ENCODE measurements around the gene WIPF2. TPM values are rescaled to one million over a fixed set of nuclear protein-coding genes. Genes with fewer than 3 reads are reported as not detected.

WIPF2 gene
- polyA plus RNA-seq, 1 donor (not counting 4 experiments of a cell fraction or from before 2014, with no cell fraction given): 8.5 TPM

- peaks cover 20% of the 10 kb centered on the region for H3K79me2 ChIP-seq (ENCODE audit: control insufficient read depth, insufficient read depth, low read length)
- no peak overlapping the region for H2AFZ ChIP-seq (ENCODE audit: control insufficient read depth, low read length)
- H3K27ac ChIP-seq (ENCODE audit: control insufficient read depth, insufficient read depth, low read length): no peak overlapping the region
- dilution Hi-C loops (cut with MboI; ENCODE audit: extremely low pct_ligation_motif_present, low sequenced_read_pairs): no loop called here
- DNase-seq (ENCODE audit: low read depth, low spot score): no peak
- H3K4me1 ChIP-seq (ENCODE audit: control insufficient read depth, extremely low read depth, insufficient read depth, low read length): peaks cover 89% of the 10 kb centered on the region
- H3K9me3 ChIP-seq (ENCODE audit: control insufficient read depth, low read depth, low read length): no peaks in the 10 kb centered on the region
- no peak for FAIRE-seq
- no peak overlapping the region for H3K9ac ChIP-seq (ENCODE audit: control insufficient read depth, extremely low read depth, insufficient read depth, low read length)
- H3K4me3 ChIP-seq (ENCODE audit: control insufficient read depth in 2 of 3, extremely low read depth in 1 of 3, insufficient read depth in 2 of 3, low read depth in 1 of 3, low read length in 3 of 3): no peak overlapping the region
- TF ChIP-seq EZH2 (IDR thresholded peaks at IDR 0.05; ENCODE audit: low read length) (no peak), CTCF (optimal IDR thresholded peaks at IDR 0.05 in 1 of 3, IDR thresholded peaks at IDR 0.05 in 1 of 3, conservative IDR thresholded peaks at IDR 0.05 in 1 of 3; ENCODE audit: extremely low read depth in 1 of 3, insufficient read depth in 2 of 3, low read length in 3 of 3) (no peak)
- H3K27me3 ChIP-seq (ENCODE audit: control insufficient read depth, extremely low read depth, insufficient read depth, low read length): no peaks in the 10 kb centered on the region
- peak overlapping the region; percentile 17 for H3K4me2 ChIP-seq (ENCODE audit: control insufficient read depth, extremely low read depth, insufficient read depth, low read depth, low read length)
- H3K36me3 ChIP-seq (ENCODE audit: control insufficient read depth in 2 of 2, extremely low read depth in 1 of 2, insufficient read depth in 2 of 2, low read length in 2 of 2): no peaks in the 10 kb centered on the region
- no peaks in the 10 kb centered on the region for H4K20me1 ChIP-seq (ENCODE audit: control insufficient read depth, extremely low read depth, insufficient read depth, low read length)
- H3K9me1 ChIP-seq (ENCODE audit: control insufficient read depth, extremely low read depth, insufficient read depth, low read length): no peaks in the 10 kb centered on the region
These were observed 96.1 kb downstream of the WIPF2 start for GRCh38 chr17:40315206-40315605.

- no peak overlapping the region for H2AFZ ChIP-seq (ENCODE audit: control insufficient read depth, low read length)
- FAIRE-seq (peak; percentile 44), DNase-seq (ENCODE audit: low read depth, low spot score) (no peak)
- no peak overlapping the region for H3K4me3 ChIP-seq (ENCODE audit: control insufficient read depth in 2 of 3, extremely low read depth in 1 of 3, insufficient read depth in 2 of 3, low read depth in 1 of 3, low read length in 3 of 3)
- H3K4me1 ChIP-seq (ENCODE audit: control insufficient read depth, extremely low read depth, insufficient read depth, low read length): peaks cover 88% of the 10 kb centered on the region
- peak overlapping the region; percentile 17 for H3K4me2 ChIP-seq (ENCODE audit: control insufficient read depth, extremely low read depth, insufficient read depth, low read depth, low read length)
- no peaks in the 10 kb centered on the region for H3K9me3 ChIP-seq (ENCODE audit: control insufficient read depth, low read depth, low read length)
- peaks cover 28% of the 10 kb centered on the region for H3K79me2 ChIP-seq (ENCODE audit: control insufficient read depth, insufficient read depth, low read length)
- H4K20me1 ChIP-seq (ENCODE audit: control insufficient read depth, extremely low read depth, insufficient read depth, low read length): no peaks in the 10 kb centered on the region
- no peaks in the 10 kb centered on the region for H3K9me1 ChIP-seq (ENCODE audit: control insufficient read depth, extremely low read depth, insufficient read depth, low read length)
- no peaks in the 10 kb centered on the region for H3K27me3 ChIP-seq (ENCODE audit: control insufficient read depth, extremely low read depth, insufficient read depth, low read length)
- dilution Hi-C loops (cut with MboI; ENCODE audit: extremely low pct_ligation_motif_present, low sequenced_read_pairs): no loop called here
- no peak for TF ChIP-seq EZH2 (IDR thresholded peaks at IDR 0.05; ENCODE audit: low read length)
- no peak for TF ChIP-seq CTCF (optimal IDR thresholded peaks at IDR 0.05 in 1 of 3, IDR thresholded peaks at IDR 0.05 in 1 of 3, conservative IDR thresholded peaks at IDR 0.05 in 1 of 3; ENCODE audit: extremely low read depth in 1 of 3, insufficient read depth in 2 of 3, low read length in 3 of 3)
- H3K27ac ChIP-seq (ENCODE audit: control insufficient read depth, insufficient read depth, low read length): no peak overlapping the region
- no peak overlapping the region for H3K9ac ChIP-seq (ENCODE audit: control insufficient read depth, extremely low read depth, insufficient read depth, low read length)
- no peaks in the 10 kb centered on the region for H3K36me3 ChIP-seq (ENCODE audit: control insufficient read depth in 2 of 2, extremely low read depth in 1 of 2, insufficient read depth in 2 of 2, low read length in 2 of 2)
These were observed 96.8 kb downstream of the WIPF2 start for GRCh38 chr17:40315678-40316570.

Data from keratinocyte (primary cell).